Prostate gland (tissue), 2 donors: Measurements from ENCODE around the gene CARS1. TPM values are rescaled to one million over a fixed set of nuclear protein-coding genes. Genes with fewer than 3 reads are reported as not detected.

Experiments
- DNase-seq: peaks from one replicate; pipeline ENCODE4 v3.0.0-alpha.2; 2019; ENCODE audit warnings: low spot score
- H3K27ac ChIP-seq, 2 donors: fragments of 200-600 bp; sonication (generic); 2 replicates each; pipeline ENCODE4 v1.5.1; 2017 to 2019
- H3K27me3 ChIP-seq: fragments of 200-600 bp; sonication (generic); replicated peaks from 2 replicates; pipeline ENCODE4 v1.5.1; 2019; ENCODE audit not compliant: insufficient read depth
- H3K36me3 ChIP-seq, 2 donors: fragments of 200-600 bp; sonication (generic); 1 replicate in 1 of 2; 2 replicates in 1 of 2; pipeline versions ENCODE4 v1.5.1 to v1.8.1; 2017 to 2019
- H3K4me1 ChIP-seq: fragments of 200-600 bp; sonication (generic); replicated peaks from 2 replicates; pipeline ENCODE4 v1.5.1; 2019
- H3K4me3 ChIP-seq, 2 donors: fragments of 200-600 bp; sonication (generic); 2 replicates each; pipeline ENCODE4 v1.5.1; 2017 to 2019
- H3K9me3 ChIP-seq: fragments of 200-600 bp; sonication (generic); 2 replicates; pipeline ENCODE4 v1.5.1; 2017
- CTCF ChIP-seq, 4 experiments: fragments of 200-600 bp in 2 of 4; fragments of 450-650 bp in 2 of 4; sonication (generic) in 2 of 4; IDR thresholded peaks; 1 replicate in 3 of 4; 2 replicates in 1 of 4; pipeline ENCODE4 v1.5.1; 2016 to 2019; ENCODE audit warnings: antibody characterized with exemption in 4 of 4, mild to moderate bottlenecking in 2 of 4, moderate library complexity in 2 of 4
- POLR2A ChIP-seq: fragments of 450-650 bp; IDR thresholded peaks from one replicate; pipeline ENCODE4 v1.6.1; 2016; ENCODE audit warnings: antibody characterized with exemption, mild to moderate bottlenecking
- POLR2AphosphoS5 ChIP-seq: sonication (generic); formaldehyde crosslinking; IDR thresholded peaks from one replicate; pipeline ENCODE4 v1.6.1; 2017; ENCODE audit warnings: antibody characterized with exemption
- WGBS: methylation state at CpG from one replicate; pipeline ENCODE4 v1.1.5; 2018; 5-methylcytosine and 5-hydroxymethylcytosine counted together
- intact Hi-C: fragments of 100-400 bp; cut with DNase I; formaldehyde crosslinking; loops from one replicate; pipeline ENCODE4 v1.14.2; 2022
- total RNA-seq, 2 donors: library from RNA; depleted of rRNA; stranded (reverse); fragments of >200 nt; gene quantifications; one replicate each; pipeline ENCODE4 v1.1.0, GENCODE V29; 2016

CARS1 gene
- total RNA-seq, 2 donors from 2014 or later, result 25.6 to 28.9 TPM

GRCh38 chr11:3010004-3010403, 47.2 kb downstream of the CARS1 start:
- Histone ChIP-seq H3K27ac (no peak overlapping the region), H3K9me3 (no peaks in the 10 kb centered on the region), H3K4me3 (no peak overlapping the region), H3K4me1 (no peaks in the 10 kb centered on the region), H3K36me3 (peaks cover 0 to 8% of the 10 kb centered on the region in 2 donors), H3K27me3 (no peaks in the 10 kb centered on the region)
- intact Hi-C loops, result no loop called here
- DNase-seq, result no peak
- TF ChIP-seq CTCF (IDR thresholded peaks at IDR 0.05) (no peak), POLR2AphosphoS5 (no peak)
- 91% methylated on average over 13 of the region's 13 CpGs for WGBS

DNA sequence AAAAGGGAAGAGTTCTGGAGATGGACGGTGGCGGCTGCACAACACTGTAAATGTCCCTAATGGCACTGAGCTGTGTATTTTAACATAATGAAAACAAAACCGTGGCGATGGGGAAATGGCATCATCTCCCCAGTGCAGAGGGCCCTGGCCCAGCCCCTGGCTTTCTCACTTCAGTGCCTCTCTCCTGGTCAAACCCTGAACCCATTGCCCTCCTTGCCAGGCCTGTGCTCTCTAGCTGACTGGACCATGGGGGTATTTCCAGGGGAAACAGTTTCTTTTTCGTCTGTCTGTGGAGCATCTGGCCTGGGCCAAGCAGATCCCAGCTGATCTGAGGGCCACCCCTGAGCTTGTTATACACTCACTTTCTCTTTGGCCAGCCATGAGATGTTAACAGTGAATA, 47.7 kb downstream of the CARS1 start:
- DNase-seq, result no peak
- no peak for TF ChIP-seq POLR2AphosphoS5
- no peak for TF ChIP-seq POLR2A
- no peak for TF ChIP-seq CTCF (IDR thresholded peaks at IDR 0.05)
- Histone ChIP-seq H3K9me3 (no peaks in the 10 kb centered on the region), H3K27ac (no peak overlapping the region), H3K4me3 (no peak overlapping the region), H3K27me3 (no peaks in the 10 kb centered on the region), H3K36me3 (peaks cover 0 to 8% of the 10 kb centered on the region in 2 donors), H3K4me1 (no peaks in the 10 kb centered on the region)
- 77% methylated on average over 5 of the region's 5 CpGs for WGBS
- intact Hi-C loops, result no loop called here

- Histone ChIP-seq H3K9me3 (no peaks in the 10 kb centered on the region), H3K4me3 (no peak overlapping the region), H3K27ac (no peak overlapping the region), H3K36me3 (peaks cover 0 to 8% of the 10 kb centered on the region in 2 donors), H3K4me1 (no peaks in the 10 kb centered on the region), H3K27me3 (no peaks in the 10 kb centered on the region)
- TF ChIP-seq POLR2A (no peak), POLR2AphosphoS5 (no peak), CTCF (IDR thresholded peaks at IDR 0.05) (no peak)
- intact Hi-C loops, result no loop called here
- no peak for DNase-seq
- WGBS, result 93% methylated on average over 9 of the region's 9 CpGs
These were observed 48.4 kb downstream of the CARS1 start for GRCh38 chr11:3008746-3009336.

DNA sequence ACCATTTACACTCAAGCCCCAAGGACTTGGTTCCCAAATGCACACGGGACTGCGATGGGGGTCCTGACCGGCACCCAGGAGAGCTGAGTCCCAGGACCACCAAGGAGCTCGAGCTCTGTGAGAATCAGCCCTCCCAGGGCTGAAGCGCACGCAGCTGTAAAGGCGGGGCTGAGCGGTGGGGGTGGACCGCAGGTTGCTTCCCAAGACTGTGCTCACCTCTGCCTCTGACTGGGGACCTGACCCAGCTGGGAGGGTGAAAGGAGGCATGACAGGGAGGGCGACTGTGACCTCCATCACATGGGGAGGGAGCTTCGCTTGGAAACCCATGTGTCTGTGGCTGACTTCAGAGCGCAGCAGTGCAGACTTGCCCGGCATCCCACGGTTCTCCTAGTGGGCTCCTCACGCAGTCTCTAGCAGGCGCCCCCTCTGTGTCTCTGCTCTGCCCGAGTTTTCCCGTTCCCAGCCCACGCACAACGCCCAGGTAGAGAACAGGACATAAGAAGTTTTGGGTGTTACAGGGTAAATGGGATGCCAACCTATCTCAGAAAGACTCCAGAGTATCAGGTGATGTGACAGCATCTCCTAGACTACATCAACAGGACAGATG, 49.7 kb downstream of the CARS1 start:
- Histone ChIP-seq H3K4me3 (no peak overlapping the region), H3K27me3 (no peaks in the 10 kb centered on the region), H3K36me3 (peaks cover 0 to 8% of the 10 kb centered on the region in 2 donors), H3K27ac (no peak overlapping the region), H3K4me1 (peaks cover 3% of the 10 kb centered on the region), H3K9me3 (no peaks in the 10 kb centered on the region)
- no peak for TF ChIP-seq CTCF (IDR thresholded peaks at IDR 0.05)
- no peak for TF ChIP-seq POLR2AphosphoS5
- no peak for TF ChIP-seq POLR2A
- DNase-seq, result no peak
- intact Hi-C loops, result no loop called here
- WGBS, result 86% methylated on average over 20 of the region's 20 CpGs
